Endodermal cell (in vitro differentiated cells): Measurements from ENCODE around the gene SLC17A9. TPM values are rescaled to one million over a fixed set of nuclear protein-coding genes. Genes with fewer than 3 reads are reported as not detected.

Experiments used
- DNase-seq: peaks from one replicate; pipeline ENCODE4 v3.0.0-alpha.2; 2017
- H3K27ac ChIP-seq: 2 replicates; pipeline ENCODE4 v1.5.1; 2013; ENCODE audit warnings: mild to moderate bottlenecking, low read depth, low read length, moderate library complexity
- H3K27me3 ChIP-seq: 2 replicates; pipeline ENCODE4 v1.6.1; 2013; ENCODE audit warnings: mild to moderate bottlenecking, low read length, moderate library complexity; ENCODE audit not compliant: insufficient read depth, control insufficient read depth, poor library complexity, severe bottlenecking
- H3K36me3 ChIP-seq: 2 replicates; pipeline ENCODE4 v1.7.0; 2013; ENCODE audit warnings: mild to moderate bottlenecking, low read length, moderate library complexity; ENCODE audit not compliant: control insufficient read depth, insufficient read depth
- H3K4me1 ChIP-seq: one replicate; pipeline ENCODE4 v1.7.0; 2013; ENCODE audit warnings: low read length; ENCODE audit not compliant: control insufficient read depth, insufficient read depth
- H3K4me3 ChIP-seq: 2 replicates; pipeline ENCODE4 v1.5.1; 2013; ENCODE audit warnings: mild to moderate bottlenecking, low read length, moderate library complexity
- H3K9ac ChIP-seq: 2 replicates; pipeline ENCODE4 v1.6.1; 2013; ENCODE audit warnings: mild to moderate bottlenecking, low read length, moderate library complexity; ENCODE audit not compliant: poor library complexity, severe bottlenecking; ENCODE audit errors: extremely low read depth
- H3K9me3 ChIP-seq: 2 replicates; pipeline ENCODE4 v1.6.1; 2013; ENCODE audit warnings: mild to moderate bottlenecking, low read length, moderate library complexity; ENCODE audit not compliant: control insufficient read depth
- H3K27ac Mint-ChIP-seq: 2 replicates; pipeline ENCODE4 v1.8.0; 2020; ENCODE audit warnings: mixed read lengths
- H3K27me3 Mint-ChIP-seq: 2 replicates; pipeline ENCODE4 v1.8.0; 2021; ENCODE audit warnings: mild to moderate bottlenecking, mixed read lengths; ENCODE audit not compliant: insufficient read depth
- H3K36me3 Mint-ChIP-seq: 2 replicates; pipeline ENCODE4 v1.8.0; 2020; ENCODE audit warnings: low read depth, mixed read lengths
- H3K4me1 Mint-ChIP-seq: 2 replicates; pipeline ENCODE4 v1.8.0; 2020; ENCODE audit warnings: mixed read lengths
- H3K4me3 Mint-ChIP-seq: 2 replicates; pipeline ENCODE4 v1.8.0; 2020; ENCODE audit warnings: mild to moderate bottlenecking, moderate library complexity, mixed read lengths
- H3K9me3 Mint-ChIP-seq: 2 replicates; pipeline ENCODE4 v1.8.0; 2020; ENCODE audit warnings: mild to moderate bottlenecking, mixed read lengths
- WGBS, 2 experiments: methylation state at CpG; one replicate each; pipeline versions ENCODE4 v1.1.5 to v1.1.7; 2013; ENCODE audit warnings: missing lambda C conversion rate in 2 of 2, mixed read lengths in 1 of 2; ENCODE audit not compliant: insufficient coverage in 1 of 2, insufficient read length in 1 of 2; 5-methylcytosine and 5-hydroxymethylcytosine counted together
- total RNA-seq, 2 donors: library from RNA; stranded (reverse); fragmentation: NEBNext Ultra II Directional in 1 of 2; extraction: Animal tissue kit (Norgen Biotek cat#: 25700) in 1 of 2; gene quantifications; 2 replicates in 1 of 2; 3 replicates in 1 of 2; pipeline ENCODE4 v1.2.1, GENCODE V29; 2021
- TF ChIP-seq, protein P1 (sequence below): fragments of 200-600 bp; sonication (generic); conservative IDR thresholded peaks from 2 replicates; pipeline ENCODE4 v1.5.0; 2021; ENCODE audit warnings: antibody characterized with exemption, mild to moderate bottlenecking

Gene SLC17A9
- total RNA-seq, 2 donors from 2014 or later = 8.9 to 10.2 TPM

DNA sequence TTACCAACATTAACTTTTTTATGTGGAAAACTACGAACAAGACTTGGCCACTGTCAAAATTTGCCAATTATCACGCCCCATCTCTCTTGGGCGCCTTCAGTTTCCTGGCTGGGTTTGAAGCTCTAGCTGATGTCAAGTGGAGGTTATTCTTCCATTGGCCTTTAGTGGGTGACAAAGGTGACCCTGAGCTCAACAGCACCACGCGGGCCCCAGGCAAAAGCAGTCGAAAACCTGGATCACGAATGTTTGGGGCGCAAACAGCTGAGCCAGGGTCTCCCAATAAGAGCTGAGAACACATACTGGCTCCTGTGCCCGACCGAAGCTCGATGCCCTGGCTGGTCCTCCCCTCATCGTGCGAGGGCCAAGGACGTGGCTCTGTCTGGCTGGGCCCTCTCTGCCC, 26.8 kb downstream of the SLC17A9 start:
- Mint-ChIP-seq H3K9me3 (no peaks in the 10 kb centered on the region), H3K4me3 (no peak overlapping the region), H3K27me3 (peaks cover 21% of the 10 kb centered on the region), H3K4me1 (no peaks in the 10 kb centered on the region), H3K27ac (no peak overlapping the region), H3K36me3 (no peaks in the 10 kb centered on the region)
- WGBS, 2 experiments = 87 to 88% methylated on average over 11 to 14 of the region's 14 CpGs
- no peak for DNase-seq
- Histone ChIP-seq H3K9me3 (no peaks in the 10 kb centered on the region), H3K4me3 (no peak overlapping the region), H3K27ac (peak overlapping the region; percentile 94), H3K36me3 (no peaks in the 10 kb centered on the region), H3K9ac (no peak overlapping the region), H3K4me1 (no peaks in the 10 kb centered on the region), H3K27me3 (peaks cover 35% of the 10 kb centered on the region)
- TF ChIP-seq, protein P1, sequence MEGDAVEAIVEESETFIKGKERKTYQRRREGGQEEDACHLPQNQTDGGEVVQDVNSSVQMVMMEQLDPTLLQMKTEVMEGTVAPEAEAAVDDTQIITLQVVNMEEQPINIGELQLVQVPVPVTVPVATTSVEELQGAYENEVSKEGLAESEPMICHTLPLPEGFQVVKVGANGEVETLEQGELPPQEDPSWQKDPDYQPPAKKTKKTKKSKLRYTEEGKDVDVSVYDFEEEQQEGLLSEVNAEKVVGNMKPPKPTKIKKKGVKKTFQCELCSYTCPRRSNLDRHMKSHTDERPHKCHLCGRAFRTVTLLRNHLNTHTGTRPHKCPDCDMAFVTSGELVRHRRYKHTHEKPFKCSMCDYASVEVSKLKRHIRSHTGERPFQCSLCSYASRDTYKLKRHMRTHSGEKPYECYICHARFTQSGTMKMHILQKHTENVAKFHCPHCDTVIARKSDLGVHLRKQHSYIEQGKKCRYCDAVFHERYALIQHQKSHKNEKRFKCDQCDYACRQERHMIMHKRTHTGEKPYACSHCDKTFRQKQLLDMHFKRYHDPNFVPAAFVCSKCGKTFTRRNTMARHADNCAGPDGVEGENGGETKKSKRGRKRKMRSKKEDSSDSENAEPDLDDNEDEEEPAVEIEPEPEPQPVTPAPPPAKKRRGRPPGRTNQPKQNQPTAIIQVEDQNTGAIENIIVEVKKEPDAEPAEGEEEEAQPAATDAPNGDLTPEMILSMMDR = peak; percentile 26

DNA sequence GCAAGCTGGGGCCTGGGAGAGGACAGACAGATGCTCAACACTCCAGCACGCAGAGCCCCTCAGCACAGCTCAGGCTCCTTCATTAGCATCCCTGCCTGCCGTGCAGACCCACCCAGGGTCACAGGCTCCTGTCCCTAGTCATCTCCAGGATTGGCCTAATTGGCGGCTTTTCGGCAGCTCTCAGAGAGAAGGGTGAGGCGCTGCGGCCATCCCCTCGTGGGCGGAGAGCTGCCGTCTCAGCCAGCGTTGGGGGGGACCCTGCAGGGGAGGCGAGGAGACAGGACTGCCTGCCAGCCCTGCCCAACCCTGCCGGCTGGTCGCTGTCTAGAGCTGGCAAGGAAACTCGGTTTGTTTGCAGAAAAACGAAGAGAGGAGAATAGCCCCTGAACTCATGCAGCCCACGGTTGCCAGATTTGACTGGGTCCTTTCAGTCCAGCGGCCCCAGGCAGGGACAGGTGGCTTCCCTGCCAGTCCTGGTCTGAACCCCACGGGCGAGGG, 27.4 kb downstream of the SLC17A9 start:
- H3K4me1 ChIP-seq = no peaks in the 10 kb centered on the region
- peaks cover 3% of the 10 kb centered on the region for H3K4me1 Mint-ChIP-seq
- no peak for DNase-seq
- H3K27me3 Mint-ChIP-seq = peaks cover 16% of the 10 kb centered on the region
- H3K36me3 ChIP-seq = no peaks in the 10 kb centered on the region
- no peaks in the 10 kb centered on the region for H3K36me3 Mint-ChIP-seq
- peak overlapping the region; percentile 94 for H3K27ac ChIP-seq
- no peak overlapping the region for H3K4me3 ChIP-seq
- H3K27ac Mint-ChIP-seq = no peak overlapping the region
- no peaks in the 10 kb centered on the region for H3K9me3 Mint-ChIP-seq
- peaks cover 29% of the 10 kb centered on the region for H3K27me3 ChIP-seq
- TF ChIP-seq, protein P1 = no peak
- H3K4me3 Mint-ChIP-seq = no peak overlapping the region
- H3K9me3 ChIP-seq = no peaks in the 10 kb centered on the region
- 55 to 74% methylated on average over 12 to 19 of the region's 19 CpGs for WGBS, 2 experiments
- H3K9ac ChIP-seq = no peak overlapping the region

DNA sequence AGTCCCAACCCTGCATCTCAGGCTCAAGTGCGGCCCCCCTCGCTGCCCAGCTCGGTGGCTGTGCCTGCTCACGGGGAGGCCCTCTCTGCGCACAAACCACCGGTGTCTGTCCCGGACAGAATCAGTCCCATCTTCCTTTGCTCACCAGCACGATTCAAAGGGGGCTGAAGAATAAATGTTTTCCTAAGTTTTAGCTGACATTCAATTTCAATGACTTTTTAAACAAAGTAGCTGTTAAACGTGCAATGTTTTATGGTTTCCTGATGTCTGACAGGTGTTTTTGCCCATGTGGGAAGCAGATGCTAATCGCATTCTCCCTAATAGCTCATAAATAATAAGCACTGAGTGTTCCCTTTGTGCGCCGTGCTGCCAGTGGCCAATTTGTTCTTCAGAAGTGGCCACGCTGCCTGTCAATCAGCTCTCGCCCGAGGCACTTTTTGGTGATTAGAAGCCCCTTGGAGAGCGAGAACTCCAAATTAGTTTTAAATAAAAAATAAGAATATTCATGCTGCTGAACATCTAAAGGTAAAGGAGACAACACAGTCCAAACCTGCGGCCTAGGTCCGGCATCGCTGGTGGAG, 28.0 kb downstream of the SLC17A9 start:
- Mint-ChIP-seq H3K36me3 (no peaks in the 10 kb centered on the region), H3K27ac (no peak overlapping the region), H3K4me1 (peaks cover 4% of the 10 kb centered on the region), H3K4me3 (no peak overlapping the region), H3K27me3 (peaks cover 13% of the 10 kb centered on the region), H3K9me3 (no peaks in the 10 kb centered on the region)
- TF ChIP-seq, protein P1 = no peak
- Histone ChIP-seq H3K4me3 (no peak overlapping the region), H3K9ac (no peak overlapping the region), H3K36me3 (no peaks in the 10 kb centered on the region), H3K27me3 (peaks cover 23% of the 10 kb centered on the region), H3K9me3 (no peaks in the 10 kb centered on the region), H3K4me1 (no peaks in the 10 kb centered on the region), H3K27ac (peak overlapping the region; percentile 94)
- WGBS, 2 experiments = 89 to 92% methylated on average over 15 to 18 of the region's 19 CpGs
- no peak for DNase-seq
